T-helper 1 cell treated with Interleukin-12 subunit alpha and Interleukin-12 subunit beta and Interleukin-4 antibody, amounts not matched to agents 30 μg/mL and 1 μg/mL, for 36 hours (primary cell): Measurements from ENCODE around the gene MCTP2.

ENCODE experiments used
- H3K27ac Mint-ChIP-seq: one replicate; pipeline ENCODE4 v1.8.0; 2021; ENCODE audit warnings: mild to moderate bottlenecking, mixed read lengths
- H3K27me3 Mint-ChIP-seq: one replicate; pipeline ENCODE4 v1.8.0; 2021; ENCODE audit warnings: low read depth, mixed read lengths
- H3K36me3 Mint-ChIP-seq: one replicate; pipeline ENCODE4 v1.8.0; 2021; ENCODE audit warnings: low read depth, mixed read lengths
- H3K4me1 Mint-ChIP-seq: one replicate; pipeline ENCODE4 v1.8.0; 2021; ENCODE audit warnings: low read depth, mixed read lengths
- H3K4me3 Mint-ChIP-seq: one replicate; pipeline ENCODE4 v1.8.0; 2021; ENCODE audit warnings: mild to moderate bottlenecking, moderate library complexity, mixed read lengths
- H3K9me3 Mint-ChIP-seq: one replicate; pipeline ENCODE4 v1.8.0; 2021; ENCODE audit warnings: mixed read lengths

MCTP2 gene

GRCh38 chr15:94412979-94413746, 181.8 kb downstream of the MCTP2 start:
- Mint-ChIP-seq H3K36me3 (peaks cover 26% of the 10 kb centered on the region), H3K27me3 (no peaks in the 10 kb centered on the region), H3K4me3 (no peak overlapping the region), H3K4me1 (peaks cover 5% of the 10 kb centered on the region), H3K9me3 (no peaks in the 10 kb centered on the region), H3K27ac (no peak overlapping the region)

- Mint-ChIP-seq H3K4me1 (peaks cover 5% of the 10 kb centered on the region), H3K4me3 (no peak overlapping the region), H3K36me3 (peaks cover 31% of the 10 kb centered on the region), H3K9me3 (no peaks in the 10 kb centered on the region), H3K27me3 (no peaks in the 10 kb centered on the region), H3K27ac (no peak overlapping the region)
These were observed 183.6 kb downstream of the MCTP2 start for GRCh38 chr15:94414916-94415315.

- no peaks in the 10 kb centered on the region for H3K9me3 Mint-ChIP-seq
- no peak overlapping the region for H3K4me3 Mint-ChIP-seq
- peaks cover 36% of the 10 kb centered on the region for H3K36me3 Mint-ChIP-seq
- H3K27ac Mint-ChIP-seq = no peak overlapping the region
- peaks cover 5% of the 10 kb centered on the region for H3K4me1 Mint-ChIP-seq
- H3K27me3 Mint-ChIP-seq = no peaks in the 10 kb centered on the region
These were observed 184.9 kb downstream of the MCTP2 start for GRCh38 chr15:94416267-94416666.

GRCh38 chr15:94416820-94417219, 185.5 kb downstream of the MCTP2 start:
- Mint-ChIP-seq H3K9me3 (no peaks in the 10 kb centered on the region), H3K4me3 (no peak overlapping the region), H3K27me3 (no peaks in the 10 kb centered on the region), H3K36me3 (peaks cover 37% of the 10 kb centered on the region), H3K27ac (no peak overlapping the region), H3K4me1 (peaks cover 5% of the 10 kb centered on the region)

- H3K9me3 Mint-ChIP-seq = no peaks in the 10 kb centered on the region
- peaks cover 37% of the 10 kb centered on the region for H3K36me3 Mint-ChIP-seq
- peaks cover 3% of the 10 kb centered on the region for H3K4me1 Mint-ChIP-seq
- H3K4me3 Mint-ChIP-seq = no peak overlapping the region
- no peaks in the 10 kb centered on the region for H3K27me3 Mint-ChIP-seq
- no peak overlapping the region for H3K27ac Mint-ChIP-seq
These were observed 186.3 kb downstream of the MCTP2 start for GRCh38 chr15:94417501-94418293.

- Mint-ChIP-seq H3K27ac (no peak overlapping the region), H3K4me1 (peaks cover 1% of the 10 kb centered on the region), H3K36me3 (peaks cover 47% of the 10 kb centered on the region), H3K9me3 (peaks cover 5% of the 10 kb centered on the region), H3K4me3 (no peak overlapping the region), H3K27me3 (no peaks in the 10 kb centered on the region)
These were observed 190.3 kb downstream of the MCTP2 start for GRCh38 chr15:94421706-94422105.

- Mint-ChIP-seq H3K4me1 (peaks cover 6% of the 10 kb centered on the region), H3K27me3 (no peaks in the 10 kb centered on the region), H3K27ac (no peak overlapping the region), H3K9me3 (peaks cover 2% of the 10 kb centered on the region), H3K36me3 (peaks cover 5% of the 10 kb centered on the region), H3K4me3 (no peak overlapping the region)
These were observed 200.9 kb downstream of the MCTP2 start for GRCh38 chr15:94432279-94432678.

GRCh38 chr15:94439158-94439557, 207.8 kb downstream of the MCTP2 start:
- no peak overlapping the region for H3K27ac Mint-ChIP-seq
- H3K27me3 Mint-ChIP-seq = no peaks in the 10 kb centered on the region
- no peaks in the 10 kb centered on the region for H3K9me3 Mint-ChIP-seq
- no peaks in the 10 kb centered on the region for H3K4me1 Mint-ChIP-seq
- peaks cover 15% of the 10 kb centered on the region for H3K36me3 Mint-ChIP-seq
- no peak overlapping the region for H3K4me3 Mint-ChIP-seq

- peaks cover 26% of the 10 kb centered on the region for H3K36me3 Mint-ChIP-seq
- no peaks in the 10 kb centered on the region for H3K9me3 Mint-ChIP-seq
- H3K27ac Mint-ChIP-seq = no peak overlapping the region
These were observed 210.4 kb downstream of the MCTP2 start for GRCh38 chr15:94441760-94442159.

GRCh38 chr15:94442480-94442879, 211.1 kb downstream of the MCTP2 start:
- no peaks in the 10 kb centered on the region for H3K9me3 Mint-ChIP-seq

More at GRCh38 chr15:94441760-94442159, 210.4 kb downstream of the MCTP2 start:
- H3K4me1 Mint-ChIP-seq = no peaks in the 10 kb centered on the region
- H3K27me3 Mint-ChIP-seq = no peaks in the 10 kb centered on the region
- no peak overlapping the region for H3K4me3 Mint-ChIP-seq

GRCh38 chr15:94443186-94443585, 211.8 kb downstream of the MCTP2 start:
- H3K4me1 Mint-ChIP-seq = no peaks in the 10 kb centered on the region
- no peaks in the 10 kb centered on the region for H3K9me3 Mint-ChIP-seq
- no peak overlapping the region for H3K27ac Mint-ChIP-seq

More at GRCh38 chr15:94442480-94442879, 211.1 kb downstream of the MCTP2 start:
- Mint-ChIP-seq H3K27ac (no peak overlapping the region), H3K27me3 (no peaks in the 10 kb centered on the region), H3K4me1 (no peaks in the 10 kb centered on the region), H3K4me3 (no peak overlapping the region), H3K36me3 (peaks cover 28% of the 10 kb centered on the region)

GRCh38 chr15:94445566-94446160, 214.3 kb downstream of the MCTP2 start:
- no peaks in the 10 kb centered on the region for H3K4me1 Mint-ChIP-seq
- no peak overlapping the region for H3K4me3 Mint-ChIP-seq
- no peaks in the 10 kb centered on the region for H3K27me3 Mint-ChIP-seq
- H3K27ac Mint-ChIP-seq = no peak overlapping the region
- H3K9me3 Mint-ChIP-seq = no peaks in the 10 kb centered on the region
- H3K36me3 Mint-ChIP-seq = peaks cover 26% of the 10 kb centered on the region

More at GRCh38 chr15:94443186-94443585, 211.8 kb downstream of the MCTP2 start:
- Mint-ChIP-seq H3K4me3 (no peak overlapping the region), H3K36me3 (peaks cover 28% of the 10 kb centered on the region), H3K27me3 (no peaks in the 10 kb centered on the region)

- Mint-ChIP-seq H3K9me3 (no peaks in the 10 kb centered on the region), H3K36me3 (peaks cover 23% of the 10 kb centered on the region), H3K4me3 (no peak overlapping the region)
These were observed 215.1 kb downstream of the MCTP2 start for GRCh38 chr15:94446441-94446840.

GRCh38 chr15:94451466-94451865, 220.1 kb downstream of the MCTP2 start:
- no peak overlapping the region for H3K4me3 Mint-ChIP-seq
- H3K27ac Mint-ChIP-seq = no peak overlapping the region
- H3K36me3 Mint-ChIP-seq = peaks cover 7% of the 10 kb centered on the region
- H3K4me1 Mint-ChIP-seq = no peaks in the 10 kb centered on the region
- H3K9me3 Mint-ChIP-seq = no peaks in the 10 kb centered on the region
- H3K27me3 Mint-ChIP-seq = no peaks in the 10 kb centered on the region

More at GRCh38 chr15:94446441-94446840, 215.1 kb downstream of the MCTP2 start:
- Mint-ChIP-seq H3K27me3 (no peaks in the 10 kb centered on the region), H3K4me1 (no peaks in the 10 kb centered on the region), H3K27ac (no peak overlapping the region)
